OCI-LY1 (cell line): ENCODE measurements around the gene CLTRN.
"Not testable (repeated sequence)": the region's sequence is repeated elsewhere in the genome, so short reads cannot be mapped to it uniquely, and the experiment has no call there.

ENCODE experiments used
- EZH2 ChIP-seq: fragments of 200-600 bp; sonication (generic), shearing (Covaris generic); IDR thresholded peaks from 2 replicates; pipeline ENCODE4 v1.8.0; 2017; ENCODE audit warnings: borderline replicate concordance, mixed run types, mild to moderate bottlenecking, antibody characterized with exemption, low read length, moderate library complexity, mixed read lengths
- TF ChIP-seq, protein P1 (sequence below): fragments of 200-600 bp; sonication (generic), shearing (Covaris generic); IDR thresholded peaks from 2 replicates; pipeline ENCODE4 v1.5.1; 2017; ENCODE audit warnings: mild to moderate bottlenecking, antibody characterized with exemption, low read length, moderate library complexity, mixed read lengths

DNA sequence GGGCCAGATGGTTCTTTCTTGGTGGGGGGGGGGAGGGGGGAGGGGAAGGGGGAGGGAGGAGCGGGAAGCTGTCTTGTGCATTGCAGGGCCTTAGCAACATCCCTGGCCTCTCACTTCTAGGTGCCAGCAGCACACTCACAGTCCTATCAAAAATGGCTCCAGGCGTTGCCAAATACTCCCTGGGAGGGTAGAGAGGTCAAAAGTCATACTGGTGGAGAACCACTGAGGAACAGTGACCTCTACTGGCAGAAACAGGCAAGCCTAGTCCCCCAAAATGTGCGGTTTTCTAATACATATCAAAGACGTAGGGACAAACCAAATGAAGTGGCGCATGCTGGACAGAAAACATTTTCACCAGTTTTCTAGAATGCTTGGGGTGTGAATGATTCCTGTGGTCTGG, 39.2 kb upstream of the CLTRN start:
- TF ChIP-seq, protein P1, sequence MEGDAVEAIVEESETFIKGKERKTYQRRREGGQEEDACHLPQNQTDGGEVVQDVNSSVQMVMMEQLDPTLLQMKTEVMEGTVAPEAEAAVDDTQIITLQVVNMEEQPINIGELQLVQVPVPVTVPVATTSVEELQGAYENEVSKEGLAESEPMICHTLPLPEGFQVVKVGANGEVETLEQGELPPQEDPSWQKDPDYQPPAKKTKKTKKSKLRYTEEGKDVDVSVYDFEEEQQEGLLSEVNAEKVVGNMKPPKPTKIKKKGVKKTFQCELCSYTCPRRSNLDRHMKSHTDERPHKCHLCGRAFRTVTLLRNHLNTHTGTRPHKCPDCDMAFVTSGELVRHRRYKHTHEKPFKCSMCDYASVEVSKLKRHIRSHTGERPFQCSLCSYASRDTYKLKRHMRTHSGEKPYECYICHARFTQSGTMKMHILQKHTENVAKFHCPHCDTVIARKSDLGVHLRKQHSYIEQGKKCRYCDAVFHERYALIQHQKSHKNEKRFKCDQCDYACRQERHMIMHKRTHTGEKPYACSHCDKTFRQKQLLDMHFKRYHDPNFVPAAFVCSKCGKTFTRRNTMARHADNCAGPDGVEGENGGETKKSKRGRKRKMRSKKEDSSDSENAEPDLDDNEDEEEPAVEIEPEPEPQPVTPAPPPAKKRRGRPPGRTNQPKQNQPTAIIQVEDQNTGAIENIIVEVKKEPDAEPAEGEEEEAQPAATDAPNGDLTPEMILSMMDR, result not testable (repeated sequence)
- not testable (repeated sequence) for TF ChIP-seq EZH2
